ENCODE results near the gene BNIP1. TPM values are rescaled to one million over a fixed set of nuclear protein-coding genes. Genes with fewer than 3 reads are reported as not detected.

The BNIP1 gene
- total RNA-seq, 4 donors from 2014 or later, result 4.8 to 8.6 (median 5.5) TPM

- TF ChIP-seq POLR2A (IDR thresholded peaks at IDR 0.05) (no peak), CTCF (IDR thresholded peaks at IDR 0.05) (no peak)
- no peak overlapping the region for H3K4me3 ChIP-seq (ENCODE audit: low read depth, poor library complexity, severe bottlenecking)
- 52 to 66% methylated on average over 2 of the region's 2 CpGs for WGBS, 2 donors
- intact Hi-C loops (cut with DNase I; ENCODE audit: low total_unique reads), result no loop called here
- DNase-seq (ENCODE audit: low spot score in 2 of 2), result peak in 1 of 2 donors; percentile 52
Measured at GRCh38 chr5:173155912-173156311, 11.6 kb downstream of the BNIP1 start.

GRCh38 chr5:173158366-173158765 is 14.0 kb downstream of the BNIP1 start:
- 79 to 91% methylated on average over 8 of the region's 8 CpGs for WGBS, 2 donors
- intact Hi-C loops (cut with DNase I; ENCODE audit: low total_unique reads), result no loop called here
- DNase-seq (ENCODE audit: low spot score in 2 of 2), result peak in 1 of 2 donors; percentile 32
- TF ChIP-seq CTCF (IDR thresholded peaks at IDR 0.05) (no peak), POLR2A (IDR thresholded peaks at IDR 0.05) (no peak)
- H3K4me3 ChIP-seq (ENCODE audit: low read depth, poor library complexity, severe bottlenecking), result no peak overlapping the region

- TF ChIP-seq CTCF (IDR thresholded peaks at IDR 0.05) (no peak), POLR2A (IDR thresholded peaks at IDR 0.05) (no peak)
- intact Hi-C loops (cut with DNase I; ENCODE audit: low total_unique reads), result no loop called here
Measured at GRCh38 chr5:173159256-173159655, 14.9 kb downstream of the BNIP1 start.

GRCh38 chr5:173161148-173161547 is 16.8 kb downstream of the BNIP1 start:
- intact Hi-C loops (cut with DNase I; ENCODE audit: low total_unique reads), result no loop called here
- H3K4me3 ChIP-seq (ENCODE audit: low read depth, poor library complexity, severe bottlenecking), result no peak overlapping the region
- peak in 1 of 2 donors; percentile 28 for DNase-seq (ENCODE audit: low spot score in 2 of 2)
- WGBS, 2 donors, result 92 to 98% methylated on average over 5 of the region's 5 CpGs
- TF ChIP-seq POLR2A (IDR thresholded peaks at IDR 0.05) (no peak), CTCF (IDR thresholded peaks at IDR 0.05) (no peak)

More at GRCh38 chr5:173159256-173159655, 14.9 kb downstream of the BNIP1 start:
- no peak for DNase-seq (ENCODE audit: low spot score in 2 of 2)
- 71 to 92% methylated on average over 3 of the region's 3 CpGs for WGBS, 2 donors
- no peak overlapping the region for H3K4me3 ChIP-seq (ENCODE audit: low read depth, poor library complexity, severe bottlenecking)

- intact Hi-C loops (cut with DNase I; ENCODE audit: low total_unique reads), result no loop called here
- WGBS, 2 donors, result 85 to 88% methylated on average over 7 of the region's 7 CpGs
- H3K4me3 ChIP-seq (ENCODE audit: low read depth, poor library complexity, severe bottlenecking), result no peak overlapping the region
- no peak for DNase-seq (ENCODE audit: low spot score in 2 of 2)
- TF ChIP-seq POLR2A (IDR thresholded peaks at IDR 0.05), result no peak
- TF ChIP-seq CTCF (IDR thresholded peaks at IDR 0.05), result no peak
Measured at GRCh38 chr5:173163219-173163618, 18.9 kb downstream of the BNIP1 start.
